Adrenal gland (tissue), 12 donors: ENCODE results near the gene NELFB. TPM values are rescaled to one million over a fixed set of nuclear protein-coding genes. Genes with fewer than 3 reads are reported as not detected.

Source experiments
- DNase-seq, 7 donors: peaks; one replicate each; pipeline ENCODE4 v3.0.0-alpha.2; 2019 to 2020
- H3K27ac ChIP-seq, 5 donors: fragments of 200-600 bp; sonication (generic) in 4 of 5; 1 replicate in 3 of 5; 2 replicates in 2 of 5; pipeline versions ENCODE4 v1.5.1 to v1.8.0; 2016 to 2020; ENCODE audit warnings: mild to moderate bottlenecking in 1 of 5
- H3K27me3 ChIP-seq: fragments of 200-600 bp; 2 replicates; pipeline ENCODE4 v1.8.0; 2021
- H3K36me3 ChIP-seq, 2 donors: fragments of 200-600 bp; replicated peaks in 1 of 2; 1 replicate in 1 of 2; 2 replicates in 1 of 2; pipeline versions ENCODE4 v1.5.1 to v1.8.0; 2018 to 2022
- H3K4me1 ChIP-seq, 2 donors: fragments of 200-600 bp; replicated peaks in 1 of 2; 1 replicate in 1 of 2; 2 replicates in 1 of 2; pipeline versions ENCODE4 v1.5.1 to v1.8.0; 2018 to 2021
- H3K4me3 ChIP-seq, 4 donors: fragments of 200-600 bp; sonication (generic) in 3 of 4; one replicate each; pipeline ENCODE4 v1.5.1; 2016 to 2018
- H3K9me3 ChIP-seq, 3 donors: fragments of 200-600 bp; sonication (generic) in 1 of 3; replicated peaks in 1 of 3; 1 replicate in 2 of 3; 2 replicates in 1 of 3; pipeline versions ENCODE4 v1.5.1 to v1.8.0; 2016 to 2021
- CTCF ChIP-seq, 6 experiments: fragments of 450-650 bp in 4 of 6; fragments of 200-600 bp in 2 of 6; sonication (generic) in 1 of 6; IDR thresholded peaks; 1 replicate in 5 of 6; 2 replicates in 1 of 6; pipeline versions ENCODE4 v1.5.1 to v1.8.0; 2016 to 2021; ENCODE audit warnings: antibody characterized with exemption in 6 of 6, mild to moderate bottlenecking in 2 of 6, moderate library complexity in 1 of 6
- POLR2A ChIP-seq, 2 donors: fragments of 450-650 bp; IDR thresholded peaks; one replicate each; pipeline ENCODE4 v1.6.1; 2017; ENCODE audit warnings: antibody characterized with exemption in 2 of 2, mild to moderate bottlenecking in 2 of 2, moderate library complexity in 1 of 2
- WGBS, 4 donors: extraction: QIAGEN DNeasy Blood & Tissue Kit in 2 of 4; methylation state at CpG; one replicate each; pipeline versions ENCODE4 v1.1.5 to v1.1.7; 2013 to 2017; 5-methylcytosine and 5-hydroxymethylcytosine counted together
- intact Hi-C, 2 donors: fragments of 100-400 bp; cut with DNase I; formaldehyde crosslinking; loops; one replicate each; pipeline versions ENCODE4 v1.14.1 to v1.15.0; 2022 to 2023
- polyA plus RNA-seq, 3 donors: library from polyadenylated mRNA; stranded (reverse); fragments of 200-250 nt in 2 of 3; fragments of 350-450 nt in 1 of 3; fragmentation: Illumina TruSeq in 1 of 3; extraction: RNeasy Lipid Tissue Mini Kit (QIAGEN cat#74804) in 1 of 3; gene quantifications; one replicate each; pipeline ENCODE4 v1.2.3, GENCODE V29; 2013 to 2014
- total RNA-seq, 9 donors: library from RNA; depleted of rRNA in 4 of 9; stranded (reverse); fragments of >200 nt in 4 of 9; fragments of 120-200 nt in 1 of 9; fragmentation: NEBNext Ultra II Directional in 1 of 9; extraction: Animal tissue kit (Norgen Biotek cat#: 25700) in 1 of 9; gene quantifications; one replicate each; pipeline versions ENCODE4 v1.1.0 to v1.2.4, GENCODE V29; 2013 to 2023
- donor health status: healthy with polysubstance abuse.
- donor health status: Bipolar disorder and iron deficiency.
- donor health status: DM: yes; HTN: yes; CAD: no.
- donor health status: DM: no; HTN: no; CAD: no.
- donor health status: DM: no; HTN: no; CAD: no.
- donor health status: DM: yes; HTN: yes; CAD: no.

The NELFB gene
- total and polyA plus RNA-seq, 12 donors, result 10.9 to 56.3 (median 36.9) TPM

GRCh38 chr9:137250329-137251193 lies 4.6 kb upstream of the NELFB start:
- Histone ChIP-seq H3K36me3 (no peaks in the 10 kb centered on the region), H3K4me3 (no peak overlapping the region), H3K9me3 (no peaks in the 10 kb centered on the region), H3K27ac (no peak overlapping the region), H3K4me1 (peaks cover 6 to 18% of the 10 kb centered on the region in 2 donors), H3K27me3 (no peaks in the 10 kb centered on the region)
- TF ChIP-seq POLR2A (IDR thresholded peaks at IDR 0.05) (no peak), CTCF (IDR thresholded peaks at IDR 0.05) (no peak)
- 44 to 72% (median 53%) methylated on average over 9 to 17 of the region's 18 CpGs for WGBS, 4 donors
- DNase-seq, result peak in 1 of 7 donors; percentile 53
- intact Hi-C loops, result no loop called here

GRCh38 chr9:137251194-137251461 lies 4.0 kb upstream of the NELFB start, which contains the start of gene STPG3:
TSS of gene STPG3 (plus strand) at chr9:137251286. CDS start at chr9:137251287, 1 bp downstream.
- no peak within 1 kb of the TSS for H3K4me3 ChIP-seq
- H3K27me3 ChIP-seq, result no peaks in the 10 kb centered on the region
- peaks cover 10 to 22% of the 10 kb centered on the region in 2 donors for H3K4me1 ChIP-seq
- WGBS, 4 donors, result 20 to 64% (median 50%) methylated on average over 2 to 4 of the region's 4 CpGs
- H3K36me3 ChIP-seq, result no peaks in the 10 kb centered on the region
- DNase-seq, result no peak
- H3K27ac ChIP-seq, result no peak within 1 kb of the TSS
- H3K9me3 ChIP-seq, result no peaks in the 10 kb centered on the region
- TF ChIP-seq POLR2A (IDR thresholded peaks at IDR 0.05) (no peak), CTCF (IDR thresholded peaks at IDR 0.05) (no peak)
- intact Hi-C loops, result no loop called here

GRCh38 chr9:137251490-137252268 lies 3.4 kb upstream of the NELFB start:
- WGBS, 4 donors, result 85 to 91% (median 89%) methylated on average over 10 to 22 of the region's 22 CpGs
- TF ChIP-seq CTCF (IDR thresholded peaks at IDR 0.05) (no peak), POLR2A (IDR thresholded peaks at IDR 0.05) (no peak)
- Histone ChIP-seq H3K4me1 (peaks cover 14 to 27% of the 10 kb centered on the region in 2 donors), H3K9me3 (no peaks in the 10 kb centered on the region), H3K27me3 (no peaks in the 10 kb centered on the region), H3K27ac (no peak overlapping the region), H3K36me3 (no peaks in the 10 kb centered on the region), H3K4me3 (no peak overlapping the region)
- intact Hi-C loops, result no loop called here
- DNase-seq, result no peak
